Trophoblast cell (in vitro differentiated cells and primary cell): ENCODE data around the gene CAST.
A peak's percentile ranks its signal among the peaks of the same experiment; 100 is the strongest.

Source experiments
- DNase-seq, 2 donors: peaks; one replicate each; pipeline ENCODE4 v3.0.0-alpha.2; 2016
- H2AFZ ChIP-seq: 2 replicates; pipeline ENCODE4 v1.6.1; 2013; ENCODE audit warnings: low read length, moderate library complexity, mild to moderate bottlenecking; ENCODE audit not compliant: insufficient read depth, poor library complexity
- H2AK5ac ChIP-seq: 2 replicates; pipeline ENCODE4 v1.6.1; 2013; ENCODE audit warnings: mild to moderate bottlenecking, low read length
- H2BK120ac ChIP-seq: 2 replicates; pipeline ENCODE4 v1.6.1; 2013; ENCODE audit warnings: low read length, mild to moderate bottlenecking, moderate library complexity; ENCODE audit not compliant: insufficient read depth, poor library complexity
- H2BK12ac ChIP-seq: 2 replicates; pipeline ENCODE4 v1.6.1; 2013; ENCODE audit warnings: mild to moderate bottlenecking, low read length, moderate library complexity
- H2BK5ac ChIP-seq: 2 replicates; pipeline ENCODE4 v1.6.1; 2013; ENCODE audit warnings: low read length, low read depth, moderate library complexity, mild to moderate bottlenecking; ENCODE audit not compliant: poor library complexity
- H3K14ac ChIP-seq: 2 replicates; pipeline ENCODE4 v1.6.1; 2013; ENCODE audit warnings: mild to moderate bottlenecking, low read length
- H3K18ac ChIP-seq: 2 replicates; pipeline ENCODE4 v1.6.1; 2013; ENCODE audit warnings: mild to moderate bottlenecking, low read length
- H3K23ac ChIP-seq: 2 replicates; pipeline ENCODE4 v1.6.1; 2013; ENCODE audit warnings: low read length
- H3K27ac ChIP-seq: 2 replicates; pipeline ENCODE4 v1.5.1; 2013; ENCODE audit warnings: low read depth, mild to moderate bottlenecking, inconsistent platforms, low read length, moderate library complexity
- H3K27me3 ChIP-seq: 2 replicates; pipeline ENCODE4 v1.6.1; 2013; ENCODE audit warnings: inconsistent platforms, mild to moderate bottlenecking, low read length, moderate library complexity; ENCODE audit not compliant: insufficient read depth
- H3K36me3 ChIP-seq, 2 experiments: 1 replicate in 1 of 2; 2 replicates in 1 of 2; pipeline ENCODE4 v1.6.1; 2013; ENCODE audit warnings: low read length in 2 of 2, mild to moderate bottlenecking in 2 of 2, moderate library complexity in 1 of 2; ENCODE audit not compliant: insufficient read depth in 2 of 2, control insufficient read depth in 1 of 2
- H3K4ac ChIP-seq: 2 replicates; pipeline ENCODE4 v1.6.1; 2013; ENCODE audit warnings: low read depth, mild to moderate bottlenecking, low read length, moderate library complexity
- H3K4me1 ChIP-seq, 2 experiments: 1 replicate in 1 of 2; 2 replicates in 1 of 2; pipeline ENCODE4 v1.6.1; 2013; ENCODE audit warnings: low read length in 2 of 2, mild to moderate bottlenecking in 2 of 2, moderate library complexity in 1 of 2; ENCODE audit not compliant: insufficient read depth in 2 of 2, control insufficient read depth in 1 of 2
- H3K4me2 ChIP-seq: 2 replicates; pipeline ENCODE4 v1.6.1; 2013; ENCODE audit warnings: inconsistent platforms, mild to moderate bottlenecking, low read length, moderate library complexity
- H3K4me3 ChIP-seq: 2 replicates; pipeline ENCODE4 v1.5.1; 2013; ENCODE audit warnings: mild to moderate bottlenecking, low read depth, low read length, inconsistent platforms
- H3K79me1 ChIP-seq: one replicate; pipeline ENCODE4 v1.6.1; 2013; ENCODE audit warnings: low read length
- H3K79me2 ChIP-seq: 2 replicates; pipeline ENCODE4 v1.6.1; 2013; ENCODE audit warnings: low read length, mild to moderate bottlenecking; ENCODE audit not compliant: control insufficient read depth, insufficient read depth, poor library complexity
- H3K9ac ChIP-seq: 2 replicates; pipeline ENCODE4 v1.6.1; 2013; ENCODE audit warnings: mild to moderate bottlenecking, low read length
- H3K9me3 ChIP-seq: 2 replicates; pipeline ENCODE4 v1.6.1; 2013; ENCODE audit warnings: low read depth, mild to moderate bottlenecking, control low read depth, inconsistent platforms, low read length; ENCODE audit not compliant: insufficient read depth
- H4K12ac ChIP-seq: 2 replicates; pipeline ENCODE4 v1.6.1; 2013; ENCODE audit warnings: low read depth, mild to moderate bottlenecking, low read length, moderate library complexity
- H4K8ac ChIP-seq: 2 replicates; pipeline ENCODE4 v1.6.1; 2013; ENCODE audit warnings: low read depth, mild to moderate bottlenecking, low read length, moderate library complexity
- H4K91ac ChIP-seq: one replicate; pipeline ENCODE4 v1.6.1; 2013; ENCODE audit warnings: low read depth, mild to moderate bottlenecking, low read length, moderate library complexity
- WGBS: extraction: QIAGEN DNeasy Blood & Tissue Kit; methylation state at CpG from one replicate; pipeline ENCODE4 v1.1.7; 2013; ENCODE audit warnings: missing lambda C conversion rate; ENCODE audit not compliant: insufficient read length, insufficient coverage; ENCODE audit errors: extremely low coverage; 5-methylcytosine and 5-hydroxymethylcytosine counted together

The CAST gene

DNA sequence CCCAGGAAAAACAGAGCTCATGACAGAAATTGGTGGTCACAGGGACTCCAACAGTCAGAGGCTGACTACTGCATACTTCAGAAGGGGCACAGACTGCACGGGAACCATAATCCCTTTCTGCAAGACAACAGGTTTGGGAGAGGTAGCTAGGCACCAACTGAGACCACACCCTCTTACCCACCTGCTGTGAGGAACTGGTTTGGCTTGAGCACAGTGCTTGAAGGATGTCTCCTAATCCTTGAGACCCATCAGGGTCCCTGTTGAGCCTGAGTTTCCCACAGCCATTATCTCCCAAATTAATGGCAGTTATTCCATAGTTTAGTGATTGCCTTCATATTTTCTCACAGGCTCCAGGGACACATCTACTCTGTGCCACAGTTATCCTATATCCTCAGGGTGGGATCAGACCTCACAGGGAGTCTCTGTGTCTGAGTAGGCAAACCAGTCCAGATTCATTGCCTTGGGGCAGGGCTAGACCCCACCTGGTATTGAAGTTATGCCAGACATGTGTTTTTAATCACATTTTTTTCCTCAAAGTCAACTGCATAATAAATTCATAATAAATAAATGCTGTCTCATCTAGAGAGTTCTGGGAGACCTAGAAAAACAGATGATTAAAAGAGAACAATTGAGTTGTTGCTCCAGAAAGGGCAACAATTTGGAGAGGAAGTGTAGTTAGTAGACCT lies 9.3 kb upstream of the CAST start:
- H4K12ac ChIP-seq, result no peak overlapping the region
- H3K9me3 ChIP-seq, result no peaks in the 10 kb centered on the region
- H4K91ac ChIP-seq, result peak overlapping the region; percentile 80
- peak overlapping the region; percentile 81 for H2BK120ac ChIP-seq
- H3K4me1 ChIP-seq, result peaks cover 16 to 21% of the 10 kb centered on the region in 2 experiments
- no peak overlapping the region for H3K23ac ChIP-seq
- WGBS, result no CpG with 5 or more reads among the region's 1 CpG
- peak; percentile 78 to 84 for DNase-seq
- H3K79me2 ChIP-seq, result peaks cover 4% of the 10 kb centered on the region
- H3K18ac ChIP-seq, result no peak overlapping the region
- H3K4ac ChIP-seq, result no peak overlapping the region
- no peak overlapping the region for H2AFZ ChIP-seq
- no peaks in the 10 kb centered on the region for H3K27me3 ChIP-seq
- peak overlapping the region; percentile 36 for H2AK5ac ChIP-seq
- peak overlapping the region; percentile 47 for H3K14ac ChIP-seq
- no peak overlapping the region for H3K4me3 ChIP-seq
- peak overlapping the region; percentile 63 for H4K8ac ChIP-seq
- H3K9ac ChIP-seq, result no peak overlapping the region
- H3K79me1 ChIP-seq, result peaks cover 17% of the 10 kb centered on the region
- no peak overlapping the region for H3K4me2 ChIP-seq
- peak overlapping the region; percentile 70 for H2BK12ac ChIP-seq
- peak overlapping the region; percentile 78 for H3K27ac ChIP-seq
- peak overlapping the region; percentile 68 for H2BK5ac ChIP-seq
- no peaks in the 10 kb centered on the region for H3K36me3 ChIP-seq

- Histone ChIP-seq H3K79me1 (peaks cover 18% of the 10 kb centered on the region), H3K9me3 (no peaks in the 10 kb centered on the region), H2BK12ac (no peak overlapping the region), H3K23ac (no peak overlapping the region), H3K27me3 (no peaks in the 10 kb centered on the region), H4K91ac (no peak overlapping the region), H3K4me1 (peaks cover 15 to 24% of the 10 kb centered on the region in 2 experiments), H4K12ac (no peak overlapping the region), H3K9ac (no peak overlapping the region), H4K8ac (no peak overlapping the region), H3K79me2 (peaks cover 4% of the 10 kb centered on the region), H3K14ac (no peak overlapping the region), H3K36me3 (no peaks in the 10 kb centered on the region), H2AK5ac (no peak overlapping the region), H2BK5ac (no peak overlapping the region), H3K4me3 (no peak overlapping the region), H3K4ac (no peak overlapping the region), H2BK120ac (peak overlapping the region; percentile 80), H3K27ac (no peak overlapping the region), H3K4me2 (no peak overlapping the region), H3K18ac (no peak overlapping the region), H2AFZ (no peak overlapping the region)
- WGBS, result no CpG with 5 or more reads among the region's 4 CpGs
- DNase-seq, result no peak
Measured at GRCh38 chr5:96654209-96654608, 8.0 kb upstream of the CAST start.

- Histone ChIP-seq H2AFZ (no peak overlapping the region), H2BK12ac (peak overlapping the region; percentile 81), H2AK5ac (peak overlapping the region; percentile 77), H3K27ac (peak overlapping the region; percentile 38), H3K79me1 (peaks cover 20% of the 10 kb centered on the region), H4K12ac (no peak overlapping the region), H2BK5ac (peak overlapping the region; percentile 75), H3K4ac (peak overlapping the region; percentile 23), H2BK120ac (peak overlapping the region; percentile 74), H3K4me2 (no peak overlapping the region), H3K9ac (no peak overlapping the region), H3K18ac (peak overlapping the region; percentile 62), H4K8ac (no peak overlapping the region), H3K27me3 (no peaks in the 10 kb centered on the region), H3K79me2 (peaks cover 4% of the 10 kb centered on the region), H3K36me3 (no peaks in the 10 kb centered on the region), H3K23ac (no peak overlapping the region), H3K9me3 (no peaks in the 10 kb centered on the region), H4K91ac (no peak overlapping the region), H3K4me3 (no peak overlapping the region), H3K4me1 (peaks cover 15 to 21% of the 10 kb centered on the region in 2 experiments), H3K14ac (peak overlapping the region; percentile 83)
- no CpG with 5 or more reads among the region's 3 CpGs for WGBS
- peak in 1 of 2 donors; percentile 16 for DNase-seq
Measured at GRCh38 chr5:96655085-96655484, 7.1 kb upstream of the CAST start.

- H2BK12ac ChIP-seq, result no peak overlapping the region
- H3K4me1 ChIP-seq, result peaks cover 15 to 23% of the 10 kb centered on the region in 2 experiments
- H3K27ac ChIP-seq, result peak overlapping the region; percentile 38
- no peak overlapping the region for H2AK5ac ChIP-seq
- no peak overlapping the region for H3K9ac ChIP-seq
- H4K91ac ChIP-seq, result no peak overlapping the region
- H4K8ac ChIP-seq, result no peak overlapping the region
- peaks cover 4% of the 10 kb centered on the region for H3K79me2 ChIP-seq
- no peak overlapping the region for H3K18ac ChIP-seq
- H3K36me3 ChIP-seq, result no peaks in the 10 kb centered on the region
- no peak overlapping the region for H3K23ac ChIP-seq
- no peak overlapping the region for H2AFZ ChIP-seq
- H3K9me3 ChIP-seq, result no peaks in the 10 kb centered on the region
- DNase-seq, result peak in 1 of 2 donors; percentile 6
- no peak overlapping the region for H3K4me3 ChIP-seq
- WGBS, result no CpG with 5 or more reads among the region's 1 CpG
- no peaks in the 10 kb centered on the region for H3K27me3 ChIP-seq
- H2BK5ac ChIP-seq, result no peak overlapping the region
- no peak overlapping the region for H3K4ac ChIP-seq
- no peak overlapping the region for H4K12ac ChIP-seq
- H3K79me1 ChIP-seq, result peaks cover 21% of the 10 kb centered on the region
- H2BK120ac ChIP-seq, result peak overlapping the region; percentile 74
- H3K14ac ChIP-seq, result no peak overlapping the region
- H3K4me2 ChIP-seq, result no peak overlapping the region
Measured at GRCh38 chr5:96655506-96655905, 6.7 kb upstream of the CAST start.
